Breast epithelium (tissue), 4 donors: ENCODE measurements around the gene SRPK3. TPM values are rescaled to one million over a fixed set of nuclear protein-coding genes. Genes with fewer than 3 reads are reported as not detected.

Experiments
- DNase-seq, 2 donors: peaks; one replicate each; pipeline ENCODE4 v3.0.0-alpha.2; 2019; ENCODE audit warnings: low spot score in 2 of 2
- H3K27ac ChIP-seq, 2 donors: fragments of 200-600 bp; sonication (generic) in 1 of 2; one replicate each; pipeline ENCODE4 v1.5.1; 2016 to 2019; ENCODE audit warnings: mild to moderate bottlenecking in 1 of 2
- H3K27me3 ChIP-seq, 2 donors: fragments of 200-600 bp; sonication (generic) in 1 of 2; one replicate each; pipeline versions ENCODE4 v1.5.1 to v1.6.0; 2017 to 2019; ENCODE audit warnings: control low read depth in 1 of 2, mild to moderate bottlenecking in 1 of 2
- H3K36me3 ChIP-seq: fragments of 200-600 bp; one replicate; pipeline ENCODE4 v1.5.1; 2019
- H3K4me1 ChIP-seq, 2 donors: fragments of 200-600 bp; sonication (generic); one replicate each; pipeline ENCODE4 v1.5.1; 2016 to 2019; ENCODE audit warnings: control low read depth in 1 of 2
- H3K4me3 ChIP-seq, 3 donors: fragments of 200-600 bp; sonication (generic); 1 replicate in 2 of 3; 2 replicates in 1 of 3; pipeline ENCODE4 v1.5.1; 2016 to 2019; ENCODE audit warnings: mild to moderate bottlenecking in 3 of 3, moderate library complexity in 2 of 3
- H3K9me3 ChIP-seq, 2 donors: fragments of 200-600 bp; sonication (generic) in 1 of 2; one replicate each; pipeline ENCODE4 v1.5.1; 2016 to 2019; ENCODE audit warnings: control low read depth in 1 of 2
- POLR2A ChIP-seq: fragments of 450-650 bp; IDR thresholded peaks from one replicate; pipeline ENCODE4 v1.6.1; 2016; ENCODE audit warnings: antibody characterized with exemption, mild to moderate bottlenecking, moderate library complexity
- POLR2AphosphoS5 ChIP-seq, 3 donors: sonication (generic); formaldehyde crosslinking; IDR thresholded peaks; one replicate each; pipeline ENCODE4 v1.6.1; 2017; ENCODE audit warnings: antibody characterized with exemption in 3 of 3
- intact Hi-C: fragments of 100-400 bp; cut with DNase I; formaldehyde crosslinking; loops from one replicate; pipeline ENCODE4 v1.15.1; 2023; ENCODE audit warnings: low total_unique reads
- total RNA-seq, 3 donors: library from RNA; depleted of rRNA; stranded (reverse); fragments of >200 nt; gene quantifications; one replicate each; pipeline ENCODE4 v1.1.0, GENCODE V29; 2016
- TF ChIP-seq, protein P1 (sequence below), 3 donors: fragments of 450-650 bp; IDR thresholded peaks; one replicate each; pipeline ENCODE4 v1.5.1; 2016 to 2017; ENCODE audit warnings: antibody characterized with exemption in 3 of 3, mild to moderate bottlenecking in 3 of 3, moderate library complexity in 3 of 3

Gene SRPK3
- total RNA-seq, 3 donors from 2014 or later, result 0.33 to 1.5 (median 1.3) TPM

DNA sequence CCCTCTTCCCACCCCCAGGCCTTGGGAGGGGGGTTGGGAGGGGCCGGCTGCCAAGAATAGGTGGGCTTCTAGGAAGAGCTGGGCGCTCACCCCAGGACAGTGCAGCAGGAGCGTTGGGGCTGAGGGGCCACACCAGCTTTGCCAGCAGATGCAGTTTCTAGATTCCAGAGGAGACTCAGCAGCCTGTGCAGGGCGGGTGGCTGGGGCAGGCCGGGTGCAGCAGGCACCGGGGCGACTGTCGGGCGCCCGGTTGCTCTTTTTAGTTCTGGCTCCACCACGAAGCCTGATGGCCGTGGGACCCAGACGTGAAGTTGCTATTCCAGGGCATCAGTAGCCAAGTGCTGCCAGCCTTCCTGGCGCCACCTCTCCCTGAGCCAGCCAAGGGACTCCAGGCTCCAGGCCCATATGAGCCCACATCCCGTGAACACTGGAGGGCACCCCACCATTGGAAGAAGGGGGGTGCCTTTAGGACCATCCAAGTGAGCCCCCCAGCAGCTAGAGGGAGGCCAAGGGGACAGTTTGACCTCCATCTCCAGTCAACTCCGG lies 19.4 kb downstream of the SRPK3 start:
- Histone ChIP-seq H3K4me1 (no peaks in the 10 kb centered on the region), H3K9me3 (peaks cover 6 to 18% of the 10 kb centered on the region in 2 donors), H3K4me3 (no peak overlapping the region), H3K27ac (no peak overlapping the region), H3K36me3 (no peaks in the 10 kb centered on the region), H3K27me3 (peaks cover 0 to 26% of the 10 kb centered on the region in 2 donors)
- no peak for DNase-seq
- TF ChIP-seq POLR2A (no peak), POLR2AphosphoS5 (IDR thresholded peaks at IDR 0.05) (no peak)
- TF ChIP-seq, protein P1, sequence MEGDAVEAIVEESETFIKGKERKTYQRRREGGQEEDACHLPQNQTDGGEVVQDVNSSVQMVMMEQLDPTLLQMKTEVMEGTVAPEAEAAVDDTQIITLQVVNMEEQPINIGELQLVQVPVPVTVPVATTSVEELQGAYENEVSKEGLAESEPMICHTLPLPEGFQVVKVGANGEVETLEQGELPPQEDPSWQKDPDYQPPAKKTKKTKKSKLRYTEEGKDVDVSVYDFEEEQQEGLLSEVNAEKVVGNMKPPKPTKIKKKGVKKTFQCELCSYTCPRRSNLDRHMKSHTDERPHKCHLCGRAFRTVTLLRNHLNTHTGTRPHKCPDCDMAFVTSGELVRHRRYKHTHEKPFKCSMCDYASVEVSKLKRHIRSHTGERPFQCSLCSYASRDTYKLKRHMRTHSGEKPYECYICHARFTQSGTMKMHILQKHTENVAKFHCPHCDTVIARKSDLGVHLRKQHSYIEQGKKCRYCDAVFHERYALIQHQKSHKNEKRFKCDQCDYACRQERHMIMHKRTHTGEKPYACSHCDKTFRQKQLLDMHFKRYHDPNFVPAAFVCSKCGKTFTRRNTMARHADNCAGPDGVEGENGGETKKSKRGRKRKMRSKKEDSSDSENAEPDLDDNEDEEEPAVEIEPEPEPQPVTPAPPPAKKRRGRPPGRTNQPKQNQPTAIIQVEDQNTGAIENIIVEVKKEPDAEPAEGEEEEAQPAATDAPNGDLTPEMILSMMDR (IDR thresholded peaks at IDR 0.05), result no peak
- intact Hi-C loops, result no loop called here

DNA sequence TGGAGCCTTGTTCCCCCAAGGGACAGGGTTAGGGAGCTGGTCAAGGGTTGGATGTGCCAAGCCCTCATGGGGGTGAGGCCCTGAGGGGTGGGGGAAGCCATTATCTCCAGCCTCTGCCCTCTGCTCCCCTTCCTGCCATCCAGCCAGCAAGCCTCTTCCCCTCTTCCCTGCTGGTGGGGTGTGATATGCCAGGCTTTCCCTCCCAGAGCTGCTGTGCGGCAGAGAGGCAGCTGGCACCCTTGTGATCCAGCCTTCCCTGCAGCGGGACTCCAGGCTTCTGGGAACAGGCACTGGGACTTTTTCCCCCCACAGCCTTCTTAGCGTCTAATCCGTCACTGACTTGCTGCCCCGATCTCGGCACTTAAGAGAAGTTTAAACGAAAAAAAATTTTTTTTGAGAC lies 19.9 kb downstream of the SRPK3 start:
- H3K9me3 ChIP-seq, result peaks cover under 1 to 18% of the 10 kb centered on the region in 2 donors
- H3K27ac ChIP-seq, result no peak overlapping the region
- no peak overlapping the region for H3K4me3 ChIP-seq
- no peaks in the 10 kb centered on the region for H3K4me1 ChIP-seq
- peaks cover 0 to 31% of the 10 kb centered on the region in 2 donors for H3K27me3 ChIP-seq
- intact Hi-C loops, result no loop called here
- no peak for DNase-seq
- no peak for TF ChIP-seq POLR2AphosphoS5 (IDR thresholded peaks at IDR 0.05)
- TF ChIP-seq, protein P1 (IDR thresholded peaks at IDR 0.05), result no peak
- no peak for TF ChIP-seq POLR2A
- H3K36me3 ChIP-seq, result no peaks in the 10 kb centered on the region

DNA sequence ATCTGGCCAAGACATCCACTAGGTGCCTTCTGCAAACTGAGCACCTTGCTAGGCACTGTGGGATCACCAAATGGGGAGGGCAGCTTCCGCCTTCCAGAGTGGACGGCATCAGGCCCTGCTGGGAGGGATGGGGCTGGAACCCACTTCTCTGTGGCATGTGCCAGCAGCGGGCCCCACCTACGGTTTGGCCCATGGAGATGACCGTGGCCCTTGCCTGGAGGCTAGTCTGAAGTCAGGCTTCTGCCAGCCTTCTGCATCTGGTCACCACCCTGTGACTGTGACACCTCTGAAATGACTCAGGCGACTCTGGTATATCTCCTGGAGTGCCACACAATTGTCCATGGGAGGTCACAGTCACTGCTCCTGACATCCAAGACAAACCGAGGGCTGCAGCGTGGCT lies 20.8 kb downstream of the SRPK3 start:
- intact Hi-C loops, result no loop called here
- Histone ChIP-seq H3K36me3 (no peaks in the 10 kb centered on the region), H3K27ac (no peak overlapping the region), H3K4me3 (no peak overlapping the region), H3K9me3 (peaks cover 0 to 16% of the 10 kb centered on the region in 2 donors), H3K4me1 (no peaks in the 10 kb centered on the region), H3K27me3 (peaks cover 0 to 40% of the 10 kb centered on the region in 2 donors)
- no peak for DNase-seq
- TF ChIP-seq, protein P1 (IDR thresholded peaks at IDR 0.05), result no peak
- no peak for TF ChIP-seq POLR2AphosphoS5 (IDR thresholded peaks at IDR 0.05)
- TF ChIP-seq POLR2A, result no peak

DNA sequence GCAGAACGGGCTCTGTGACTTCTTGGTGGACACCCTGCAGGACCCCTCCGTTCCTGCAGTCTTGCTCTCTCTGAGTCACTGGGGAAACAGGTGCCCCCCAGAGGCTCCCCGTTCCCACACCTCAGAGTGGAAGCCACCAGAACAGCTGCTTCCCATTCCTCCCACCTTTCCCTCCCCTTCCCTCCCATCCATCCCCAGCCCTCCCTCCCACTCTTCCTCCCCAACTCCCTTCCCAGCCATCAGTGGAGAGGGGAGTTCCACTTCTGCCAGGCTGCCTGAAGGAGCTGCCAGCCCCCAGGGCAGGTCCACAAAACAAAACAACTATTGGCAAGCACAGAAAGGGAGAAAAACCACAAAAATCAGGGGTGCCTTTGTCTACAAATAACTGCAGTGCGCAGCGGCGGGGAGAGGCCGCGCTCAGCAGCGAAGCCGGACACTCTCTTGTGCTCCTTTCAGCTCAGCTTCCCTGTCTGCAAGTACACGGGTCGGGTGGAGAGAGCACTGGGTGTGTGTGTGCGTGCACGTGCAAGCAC lies 21.7 kb downstream of the SRPK3 start:
- intact Hi-C loops, result no loop called here
- TF ChIP-seq POLR2A (no peak), POLR2AphosphoS5 (IDR thresholded peaks at IDR 0.05) (no peak)
- TF ChIP-seq, protein P1 (IDR thresholded peaks at IDR 0.05), result no peak
- H3K4me3 ChIP-seq, result no peak overlapping the region
- DNase-seq, result no peak
- H3K9me3 ChIP-seq, result peaks cover 0 to 8% of the 10 kb centered on the region in 2 donors
- H3K27ac ChIP-seq, result no peak overlapping the region
- H3K36me3 ChIP-seq, result no peaks in the 10 kb centered on the region
- peaks cover 0 to 41% of the 10 kb centered on the region in 2 donors for H3K27me3 ChIP-seq
- no peaks in the 10 kb centered on the region for H3K4me1 ChIP-seq

DNA sequence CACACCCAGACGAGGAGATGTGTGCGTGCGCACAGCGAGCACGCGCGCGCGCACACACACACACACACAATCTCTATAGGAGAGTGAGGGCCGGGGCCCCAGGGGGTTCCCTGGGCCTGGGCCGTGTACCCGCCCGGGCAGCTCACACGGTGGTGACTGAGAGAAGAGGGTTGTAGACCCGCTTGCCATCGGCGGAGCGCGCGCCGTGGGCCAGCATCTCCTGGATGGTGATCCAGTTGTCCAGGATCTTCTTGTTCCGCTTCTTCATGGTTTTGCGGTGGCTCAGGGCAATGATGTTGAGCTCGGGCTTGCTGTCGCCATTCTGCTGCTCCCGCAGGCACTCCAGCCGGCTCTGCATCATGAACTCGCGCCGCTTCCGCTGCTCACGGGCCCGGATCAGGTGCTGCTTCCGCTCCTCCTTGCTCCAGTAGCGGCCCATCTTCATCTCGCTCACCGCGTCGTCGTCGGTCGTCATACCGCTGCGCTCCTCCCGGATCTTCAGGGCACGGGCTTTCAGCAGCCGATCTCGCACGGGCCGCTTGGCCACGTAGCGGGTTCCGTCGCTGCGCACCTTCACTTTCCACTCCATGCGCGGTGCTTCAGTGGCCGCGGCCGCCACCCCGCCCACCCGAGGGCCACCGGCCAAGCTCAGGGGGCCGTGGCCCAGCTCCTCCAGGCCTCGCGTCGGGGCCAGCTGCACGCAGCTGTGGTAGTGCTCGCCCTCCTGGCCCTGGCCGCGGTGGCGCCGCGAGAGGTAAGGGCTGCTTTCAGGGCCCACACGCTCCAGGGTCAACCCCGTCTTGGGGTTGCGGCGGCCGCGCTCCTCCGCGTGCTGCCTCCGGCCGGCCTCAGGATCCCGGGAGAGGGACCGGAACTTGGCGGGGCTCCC lies 22.6 kb downstream of the SRPK3 start:
- Histone ChIP-seq H3K27ac (no peak overlapping the region), H3K9me3 (peaks cover 0 to 7% of the 10 kb centered on the region in 2 donors), H3K4me3 (no peak overlapping the region), H3K36me3 (no peaks in the 10 kb centered on the region), H3K27me3 (peaks cover 0 to 43% of the 10 kb centered on the region in 2 donors), H3K4me1 (no peaks in the 10 kb centered on the region)
- intact Hi-C loops, result no loop called here
- TF ChIP-seq, protein P1 (IDR thresholded peaks at IDR 0.05), result no peak
- TF ChIP-seq POLR2A (no peak), POLR2AphosphoS5 (IDR thresholded peaks at IDR 0.05) (no peak)
- DNase-seq, result no peak
